GM18867 (cell line): ENCODE measurements around the gene HK3.

Experiments used
- ATAC-seq: cut with Tn5 transposase; IDR thresholded peaks from one replicate; pipeline ENCODE4 v1.9.1; 2021; ENCODE audit warnings: mild to moderate bottlenecking, moderate library complexity; ENCODE audit not compliant: unreplicated experiment

HK3 gene

DNA sequence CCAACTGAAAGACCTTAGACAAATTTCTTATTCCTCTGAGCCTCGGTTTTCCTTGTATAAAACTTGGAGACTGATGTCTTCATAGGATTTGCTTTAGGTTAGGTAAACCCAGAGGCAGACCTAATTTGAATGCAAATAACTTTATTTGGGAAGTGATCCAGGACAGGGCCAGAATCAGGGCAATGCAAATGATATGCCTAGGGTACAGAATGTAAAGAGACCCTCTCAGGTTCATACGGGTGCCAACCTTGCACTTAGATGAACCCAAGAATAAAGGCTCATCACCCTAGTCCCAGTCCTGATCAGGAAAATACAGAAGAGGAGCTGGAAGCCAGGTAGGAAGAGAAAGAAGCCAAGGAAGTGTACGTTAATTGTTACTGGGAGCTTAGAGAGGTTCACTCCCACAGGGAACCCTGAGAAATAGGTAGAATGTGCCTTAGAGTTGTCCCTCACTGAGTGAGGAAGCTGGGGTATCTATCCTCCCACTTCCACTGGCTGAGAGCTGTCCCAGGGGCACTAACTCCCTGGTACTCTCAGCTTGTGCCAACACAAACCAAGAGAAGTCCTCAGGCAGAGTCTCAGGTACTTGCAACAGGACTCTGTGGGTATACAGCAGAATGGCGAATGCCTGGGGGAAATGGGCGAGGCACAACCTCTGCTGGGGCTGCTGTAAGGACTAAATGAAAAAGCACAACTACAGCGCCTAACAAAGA is 3.1 kb upstream of the HK3 start:
- ATAC-seq = no peak

DNA sequence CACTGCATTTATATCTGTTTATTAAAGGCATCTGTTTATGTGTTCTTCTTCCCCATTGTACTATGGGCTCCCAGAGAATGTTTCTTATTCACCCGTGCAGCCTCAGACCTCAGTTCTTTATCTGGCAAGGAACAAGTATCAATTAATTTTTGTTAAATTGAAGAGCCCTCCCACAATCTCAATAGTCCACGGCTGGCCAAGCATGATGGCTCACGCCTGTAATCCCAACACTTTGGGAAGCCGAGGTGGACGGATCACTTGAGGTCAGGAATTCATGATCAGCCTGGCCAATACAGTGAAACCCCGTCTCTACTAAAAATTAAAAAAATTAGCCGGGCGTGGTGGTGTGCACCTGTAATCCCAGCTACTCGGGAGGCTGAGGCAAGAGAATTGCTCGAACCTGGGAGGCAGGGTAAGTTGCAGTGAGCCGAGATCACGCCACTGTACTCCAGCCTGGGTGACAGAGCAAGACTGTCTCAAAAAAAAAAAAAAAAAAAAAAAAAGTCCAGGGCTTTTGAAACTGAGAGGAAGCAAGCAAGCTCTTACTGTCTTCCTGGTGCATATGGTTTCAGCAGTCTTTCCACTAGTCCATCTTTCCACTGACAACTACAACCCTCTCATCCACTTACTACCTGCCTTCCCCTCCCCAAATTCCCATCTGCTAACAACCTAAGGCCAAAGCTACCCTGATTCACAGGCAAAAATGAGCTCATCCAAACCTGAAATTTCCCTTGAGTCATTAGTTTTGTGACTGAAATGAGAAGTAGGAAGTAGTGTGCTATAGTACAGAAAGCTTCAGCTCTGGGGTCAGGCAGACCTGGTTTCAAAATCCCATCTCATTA is 2.3 kb upstream of the HK3 start:
- no peak for ATAC-seq

DNA sequence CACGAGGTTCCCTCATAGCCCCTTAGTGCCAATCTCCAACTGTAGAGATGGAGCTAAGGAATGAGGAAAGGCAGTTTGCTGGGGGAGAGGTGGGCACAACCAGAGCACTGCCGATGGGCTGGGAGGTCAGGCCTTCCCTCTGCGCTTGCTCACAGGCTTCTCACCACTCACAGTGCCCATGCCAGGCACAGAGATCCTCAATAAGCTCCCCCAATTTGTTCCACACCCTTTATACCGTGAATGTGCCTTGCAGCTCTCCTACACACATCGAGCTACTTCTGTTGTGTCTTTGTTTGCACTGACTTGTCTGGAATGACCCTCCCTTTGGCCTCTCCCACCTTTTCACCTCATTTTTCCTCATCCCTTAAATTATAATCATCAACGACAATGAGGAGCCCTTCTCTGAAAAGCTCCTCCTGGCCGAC is 1.6 kb upstream of the HK3 start:
- no peak for ATAC-seq

DNA sequence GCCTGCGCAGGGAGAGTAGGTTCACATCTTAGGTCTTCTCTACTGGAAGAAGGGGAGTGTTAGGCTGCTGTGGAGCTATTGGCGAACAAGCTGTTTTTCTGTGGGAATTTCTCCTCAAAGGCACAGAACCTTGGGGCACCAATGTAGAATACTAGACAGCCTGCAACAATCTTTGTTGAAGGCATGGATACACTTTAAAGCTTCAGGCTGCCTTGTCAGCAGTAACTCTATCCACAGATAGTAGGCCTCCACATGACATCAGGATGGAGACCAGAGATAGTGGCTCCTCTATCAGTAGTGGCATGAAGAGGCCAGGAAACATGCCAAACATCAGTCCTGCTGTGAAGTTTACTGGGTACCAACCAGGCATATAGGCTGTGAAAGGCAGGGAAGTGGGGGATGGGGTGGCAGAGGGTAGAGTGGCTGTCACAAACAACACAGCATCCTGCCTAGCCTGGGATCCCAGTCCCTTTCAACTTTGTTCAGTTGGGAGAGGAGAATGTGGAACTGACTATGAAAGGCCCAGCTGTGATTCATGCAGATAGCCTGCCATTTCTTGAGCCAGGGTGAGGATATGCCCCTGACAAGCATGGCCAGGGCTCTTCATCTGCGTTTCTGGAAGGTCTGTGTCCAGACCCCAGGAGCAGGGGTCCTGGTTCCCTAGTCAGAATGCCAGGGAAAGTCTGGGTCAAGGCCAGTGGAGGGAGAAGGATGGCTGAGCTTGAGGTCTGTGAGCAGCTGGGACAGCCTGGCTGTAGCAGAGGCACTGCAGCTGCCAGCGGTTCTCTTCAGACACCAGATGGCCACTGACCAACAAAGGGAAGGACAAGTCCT is 1.0 kb upstream of the HK3 start:
- no peak for ATAC-seq

DNA sequence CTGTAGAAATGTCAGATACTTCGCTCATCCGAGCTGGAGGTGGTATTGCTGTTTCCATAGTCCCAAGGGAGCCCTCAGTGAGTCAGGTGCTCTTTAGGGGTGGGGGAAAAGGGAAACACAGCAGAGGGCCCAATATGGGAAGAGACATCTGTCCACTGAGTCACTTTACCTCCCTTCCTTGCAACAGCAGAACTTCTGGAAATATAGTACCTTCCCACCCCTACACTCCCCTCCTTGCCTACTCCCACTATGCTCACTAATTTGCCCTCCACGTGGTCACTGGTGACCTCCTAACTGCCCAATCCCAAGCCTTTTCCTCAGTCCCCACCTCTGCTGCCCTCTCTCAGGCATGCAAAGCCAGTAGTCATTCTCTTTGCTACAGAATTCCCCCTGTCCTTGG is 1.9 kb downstream of the HK3 start:
- no peak for ATAC-seq

DNA sequence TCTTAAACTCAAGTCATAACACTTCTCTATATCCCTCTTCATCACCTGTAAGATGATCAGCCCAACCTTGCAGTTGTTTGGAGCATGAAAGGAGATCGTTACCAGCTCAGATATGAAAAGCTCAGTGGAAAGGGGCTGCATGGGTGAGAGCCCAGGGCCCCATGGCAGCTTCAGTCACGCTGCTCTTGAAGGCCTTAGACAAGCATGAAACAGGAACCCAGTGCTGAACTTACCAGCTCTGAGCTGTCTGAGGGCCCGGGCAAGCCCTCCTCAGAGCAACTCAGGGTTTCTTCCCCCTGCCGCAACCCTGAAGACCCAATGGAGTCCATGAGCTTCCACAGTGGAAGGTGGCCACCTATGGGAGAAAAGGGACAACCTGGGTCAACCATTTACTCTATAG is 3.3 kb downstream of the HK3 start:
- no peak for ATAC-seq

DNA sequence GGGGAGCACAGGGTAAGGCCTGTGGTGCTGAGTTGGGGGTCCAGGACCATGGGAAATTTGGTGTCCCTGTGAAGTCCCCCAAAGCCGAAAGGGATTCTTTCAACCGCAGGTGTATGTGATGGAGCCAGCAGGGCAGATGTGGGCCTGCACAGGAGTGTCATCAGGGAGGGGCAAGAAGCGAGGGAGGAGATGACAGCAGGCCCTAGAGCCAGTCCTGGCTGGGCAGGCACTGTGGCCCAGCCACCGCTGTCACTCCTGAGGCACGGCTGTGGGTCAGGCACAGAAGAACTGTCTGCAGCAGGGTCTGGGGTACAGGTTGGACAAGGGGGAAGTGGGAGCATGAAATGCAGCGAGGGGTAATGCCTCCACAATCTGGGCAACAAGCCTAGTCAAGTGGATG is 4.8 kb downstream of the HK3 start:
- ATAC-seq = no peak

DNA sequence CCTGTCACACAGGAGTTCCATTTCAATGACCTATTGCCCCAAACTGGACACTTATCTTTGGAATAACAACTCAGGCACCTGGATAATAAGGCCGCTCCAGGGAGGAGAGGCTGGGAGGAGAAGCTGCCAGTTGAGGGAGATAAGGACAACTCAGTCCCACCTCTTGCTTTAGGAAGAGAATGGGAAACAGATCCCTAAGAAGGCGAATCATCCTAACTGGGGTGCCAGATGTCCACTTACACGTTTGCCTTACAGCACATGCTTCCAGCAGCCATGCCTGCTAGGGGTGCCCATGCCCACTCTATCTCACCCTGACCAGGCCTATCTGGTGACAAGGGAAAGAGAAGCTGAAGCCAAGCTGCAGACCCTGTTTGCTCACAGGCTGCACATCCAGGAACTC is 6.5 kb downstream of the HK3 start:
- ATAC-seq = no peak

DNA sequence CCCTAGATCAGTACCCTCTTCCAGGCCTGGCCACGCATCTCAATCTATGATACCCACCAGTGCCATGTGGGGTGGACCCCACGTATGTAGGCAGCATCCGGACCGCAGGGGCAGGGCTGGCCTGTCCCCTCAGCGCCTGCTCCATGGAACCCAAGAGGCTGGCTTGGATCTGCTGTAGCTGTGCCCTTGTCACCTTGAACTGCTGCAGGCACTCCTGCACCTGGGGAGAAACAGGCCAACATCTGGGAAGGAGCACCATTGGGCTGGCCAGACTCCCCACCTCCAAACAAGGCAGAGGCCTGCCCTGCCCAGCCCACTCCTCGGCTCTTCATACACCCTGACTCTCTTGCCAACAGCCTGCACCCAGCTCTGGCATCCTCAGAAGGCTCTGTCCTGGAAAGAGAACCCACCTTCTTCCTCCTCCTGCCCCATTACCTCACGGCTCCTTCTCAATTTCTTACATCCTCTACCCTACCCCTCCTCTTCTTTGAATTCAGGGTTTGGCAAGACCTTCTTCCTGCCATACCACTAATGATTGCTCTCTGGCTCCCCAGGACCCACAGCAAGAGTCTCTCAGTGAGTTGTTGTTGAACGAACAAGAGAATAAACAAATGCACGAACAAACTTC is 7.7 kb downstream of the HK3 start:
- ATAC-seq = no peak

DNA sequence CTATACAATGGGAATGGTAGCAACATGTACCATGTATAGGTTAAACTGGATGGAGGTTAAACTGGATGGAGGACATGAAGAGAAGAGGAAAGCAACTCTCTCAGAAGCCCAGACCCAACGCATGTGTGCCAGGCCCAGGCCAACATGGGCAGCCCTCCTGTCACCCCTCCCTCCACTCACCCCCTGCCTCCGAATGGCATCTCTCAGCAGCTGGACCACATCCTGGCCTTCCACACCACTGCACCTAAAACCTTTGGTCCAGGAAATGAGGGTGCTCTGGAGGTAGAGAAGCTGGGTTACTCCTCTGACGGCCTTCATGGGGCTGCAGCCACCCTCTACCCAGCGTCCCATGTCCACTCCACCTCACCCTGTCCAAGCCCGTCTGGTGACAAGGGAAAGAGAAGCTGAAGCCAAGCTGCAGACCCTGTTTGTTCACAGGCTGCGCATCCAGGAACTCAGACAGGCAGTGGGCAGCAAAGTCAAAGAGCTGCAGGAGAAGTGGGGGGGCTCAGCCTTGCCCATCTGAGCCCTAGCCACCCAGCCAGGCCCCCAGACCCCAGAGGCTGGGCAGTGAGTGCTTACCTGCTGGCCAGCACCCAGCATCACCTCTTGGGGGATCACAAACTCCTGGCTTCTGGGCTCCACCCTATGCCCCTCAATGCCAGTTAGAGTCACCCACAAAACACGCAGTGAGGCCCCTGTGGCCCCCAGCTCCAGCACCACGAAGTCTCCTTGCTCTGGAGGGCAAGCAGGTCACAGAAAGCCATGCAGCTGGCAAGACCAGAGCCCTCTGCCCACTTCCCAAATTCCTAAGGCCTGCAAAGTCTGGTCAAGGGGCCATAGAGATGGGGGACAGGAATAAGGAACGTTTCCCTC is 8.5 kb downstream of the HK3 start:
- no peak for ATAC-seq

DNA sequence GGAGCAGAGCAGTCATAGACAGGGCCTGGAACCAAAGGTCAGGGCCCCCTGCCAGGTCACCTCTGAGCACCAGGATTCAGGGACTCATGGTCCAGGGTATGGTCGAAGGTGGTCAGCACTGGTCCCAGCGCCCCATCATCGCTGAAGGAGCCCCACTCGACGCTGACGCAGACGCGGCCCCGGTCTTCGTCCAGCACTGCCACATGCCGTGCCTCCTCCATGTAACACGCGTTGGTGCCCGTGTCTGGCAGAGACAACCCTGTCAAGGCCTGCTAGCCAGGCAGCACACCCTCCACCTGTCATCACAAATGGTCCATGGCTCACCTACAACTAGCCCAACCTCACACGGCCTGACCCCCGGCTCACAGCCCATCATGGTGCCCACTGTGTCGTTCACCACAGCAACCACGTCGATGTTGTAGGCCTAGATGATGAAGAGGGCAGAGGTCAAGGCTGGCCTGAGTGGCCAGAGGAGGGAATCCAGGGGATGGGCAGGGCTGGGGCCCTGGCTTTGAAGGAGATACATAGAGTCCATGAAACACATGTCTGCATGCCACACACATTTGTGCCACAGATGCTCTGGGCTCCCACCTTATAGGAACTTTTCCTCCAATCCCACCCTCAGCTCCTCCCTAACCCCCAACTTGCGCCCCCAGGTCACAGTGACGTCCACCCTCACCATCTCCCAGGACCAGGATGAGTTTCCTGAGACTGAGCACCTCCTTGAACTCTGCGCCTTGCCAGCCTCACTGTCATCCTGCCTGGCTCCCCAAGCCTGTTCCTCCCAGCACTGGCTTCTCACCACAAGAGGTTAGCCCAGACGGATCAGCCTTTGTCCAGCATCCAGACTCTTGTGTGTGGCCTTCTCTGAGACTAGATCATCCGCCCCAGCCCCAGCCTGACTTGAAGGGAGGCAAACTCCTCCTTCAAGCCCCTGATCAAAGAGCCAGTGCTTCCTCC is 9.5 kb downstream of the HK3 start:
- no peak for ATAC-seq

DNA sequence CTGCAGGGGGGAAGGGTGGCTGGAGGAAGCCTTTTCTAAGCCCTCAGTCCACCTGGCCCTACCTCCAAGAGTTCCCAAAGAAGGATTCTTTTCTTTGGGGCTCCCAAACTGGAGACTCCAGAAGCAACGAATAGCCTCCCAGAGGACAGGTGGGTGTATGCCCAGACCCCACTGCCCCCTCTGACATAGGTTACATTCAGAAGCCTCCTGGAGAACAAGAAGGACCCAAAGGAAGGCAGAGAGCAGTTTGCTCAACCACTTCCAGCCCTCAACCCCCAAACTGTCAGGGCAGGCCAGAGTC is 10.3 kb downstream of the HK3 start:
- no peak for ATAC-seq

DNA sequence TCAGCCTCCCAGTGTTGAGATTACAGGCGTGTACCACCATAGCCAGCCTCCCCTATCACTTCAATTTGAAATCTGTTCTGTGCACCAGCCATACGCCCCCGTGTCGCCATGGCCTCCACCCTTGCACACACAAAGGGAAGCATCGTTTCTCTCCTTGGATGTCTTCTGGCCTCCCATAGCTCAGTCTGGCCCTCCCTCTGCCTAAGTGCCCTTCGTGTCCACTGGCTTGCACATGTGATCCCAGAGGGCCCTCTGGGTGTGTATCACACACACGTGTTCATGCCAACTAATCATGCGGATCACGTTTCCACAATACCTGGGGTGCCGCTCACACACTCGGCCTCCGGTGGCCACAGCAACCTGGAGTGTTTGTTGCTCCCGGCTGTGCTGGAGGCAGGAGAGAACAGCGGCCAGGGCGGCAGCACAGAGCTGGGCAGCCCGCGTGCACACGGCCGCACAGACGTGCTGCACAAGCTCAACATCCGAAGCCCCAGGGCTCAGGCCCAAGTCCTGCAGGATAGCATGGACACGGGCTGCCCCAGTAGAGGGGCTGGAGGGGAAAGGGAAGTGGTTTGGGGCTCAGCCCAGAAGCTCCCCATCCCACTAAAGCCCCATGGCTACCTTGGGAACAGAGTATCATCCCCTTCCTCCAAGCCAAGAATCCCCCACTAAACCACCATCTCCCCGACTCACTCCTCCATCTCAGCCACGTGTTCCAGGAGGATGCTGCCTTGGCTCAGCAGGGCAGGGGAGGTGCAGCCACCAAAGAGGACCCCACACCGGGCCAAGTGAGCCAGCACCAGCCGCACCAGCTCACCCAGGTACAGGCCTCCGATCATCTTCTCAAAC is 10.9 kb downstream of the HK3 start:
- ATAC-seq = no peak

DNA sequence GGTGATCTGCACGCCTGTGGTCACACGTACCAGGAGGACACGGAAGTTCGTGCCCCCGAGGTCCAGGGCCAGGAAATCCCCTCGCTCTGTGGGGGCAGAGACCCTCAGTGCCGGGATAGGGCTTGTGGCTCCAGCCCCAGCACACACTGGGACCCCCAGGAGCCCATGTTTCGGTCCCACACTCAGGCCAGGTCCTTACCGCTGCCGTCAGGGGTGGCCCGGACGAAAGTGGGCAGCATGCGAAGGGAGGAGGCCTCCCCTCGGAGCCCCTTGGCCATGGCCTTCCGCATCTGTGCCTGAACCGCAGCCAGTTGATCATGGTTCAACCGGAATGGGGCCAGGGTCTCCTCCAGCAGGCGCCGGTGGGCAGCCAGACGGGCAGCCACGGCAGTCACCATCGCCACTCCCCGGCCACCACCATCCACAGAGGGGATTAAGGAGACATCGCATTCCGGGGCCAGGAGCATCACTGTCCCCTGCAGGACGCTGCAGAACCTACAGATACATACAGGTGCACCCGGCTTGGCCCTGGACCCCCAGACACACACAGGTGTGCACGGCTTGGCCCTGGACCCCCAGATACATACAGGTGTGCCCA is 11.8 kb downstream of the HK3 start:
- ATAC-seq = no peak

DNA sequence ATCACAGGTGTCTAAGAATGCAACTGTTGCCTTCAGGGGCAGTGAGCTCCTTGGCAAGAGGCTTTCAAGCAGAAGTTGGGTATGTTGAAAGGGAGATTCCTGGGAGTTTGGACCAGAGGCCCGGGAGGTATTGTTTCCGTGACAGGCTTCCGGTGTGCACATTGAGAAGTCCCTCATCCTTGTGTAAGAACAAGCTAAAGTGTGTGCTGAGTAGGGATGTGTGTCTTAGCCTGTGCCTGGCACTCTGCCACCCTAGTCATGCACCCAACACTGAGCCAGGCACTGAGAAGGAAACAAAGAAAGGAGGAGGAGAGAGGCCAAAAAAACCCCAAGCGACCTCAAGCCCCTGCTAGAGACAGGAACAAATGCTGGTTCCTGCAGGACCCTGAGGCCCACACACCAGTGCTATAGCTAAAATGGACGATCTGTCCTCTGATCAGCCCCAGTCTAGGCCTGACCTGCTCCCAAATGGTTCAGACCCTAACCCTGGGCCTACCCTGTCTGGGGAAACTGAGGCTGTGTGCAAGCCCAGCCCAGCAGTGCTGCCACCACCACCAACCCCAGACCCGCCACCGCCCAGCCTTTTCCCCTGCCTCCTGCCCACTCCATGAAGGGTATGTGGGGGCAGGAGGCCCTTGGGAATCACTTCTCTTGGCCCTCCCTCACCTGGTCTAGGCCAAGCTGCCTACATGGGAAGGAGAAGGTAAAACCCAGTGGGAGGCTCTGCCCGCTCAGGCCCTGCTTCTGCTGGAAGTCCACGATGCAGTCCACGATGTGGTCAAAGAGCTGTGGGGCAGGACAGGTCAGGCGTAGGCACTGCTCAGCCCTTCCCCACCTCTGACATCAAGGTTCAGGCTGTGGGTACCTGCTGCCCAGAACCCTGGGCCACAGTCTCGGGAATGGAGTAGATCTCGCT is 12.6 kb downstream of the HK3 start:
- no peak for ATAC-seq

DNA sequence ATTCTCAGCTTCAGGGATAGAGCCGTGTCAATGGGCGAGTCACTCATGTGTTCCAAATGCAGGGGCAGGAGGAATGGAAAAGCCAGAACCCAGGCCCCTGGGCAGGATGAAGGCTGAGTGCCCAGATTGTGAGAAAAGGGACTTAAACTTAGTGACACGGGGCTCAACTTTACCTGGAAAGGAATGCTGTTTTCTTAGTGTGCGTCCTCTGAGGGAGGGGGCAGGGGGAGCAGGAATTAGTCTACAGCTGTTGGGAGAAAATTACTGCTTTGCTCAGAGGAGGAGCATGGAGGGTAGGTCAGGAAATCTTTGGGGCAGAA is 14.6 kb downstream of the HK3 start:
- ATAC-seq = no peak
